Endodermal cell (in vitro differentiated cells): ENCODE data around the gene DLG5. TPM values are rescaled to one million over a fixed set of nuclear protein-coding genes. Genes with fewer than 3 reads are reported as not detected.
"Not testable (repeated sequence)": the region's sequence is repeated elsewhere in the genome, so short reads cannot be mapped to it uniquely, and the experiment has no call there.

Experiments
- DNase-seq: peaks from one replicate; pipeline ENCODE4 v3.0.0-alpha.2; 2017
- H3K27ac ChIP-seq: 2 replicates; pipeline ENCODE4 v1.5.1; 2013; ENCODE audit warnings: mild to moderate bottlenecking, low read depth, low read length, moderate library complexity
- H3K27me3 ChIP-seq: 2 replicates; pipeline ENCODE4 v1.6.1; 2013; ENCODE audit warnings: mild to moderate bottlenecking, low read length, moderate library complexity; ENCODE audit not compliant: insufficient read depth, control insufficient read depth, poor library complexity, severe bottlenecking
- H3K36me3 ChIP-seq: 2 replicates; pipeline ENCODE4 v1.7.0; 2013; ENCODE audit warnings: mild to moderate bottlenecking, low read length, moderate library complexity; ENCODE audit not compliant: control insufficient read depth, insufficient read depth
- H3K4me1 ChIP-seq: one replicate; pipeline ENCODE4 v1.7.0; 2013; ENCODE audit warnings: low read length; ENCODE audit not compliant: control insufficient read depth, insufficient read depth
- H3K4me3 ChIP-seq: 2 replicates; pipeline ENCODE4 v1.5.1; 2013; ENCODE audit warnings: mild to moderate bottlenecking, low read length, moderate library complexity
- H3K9ac ChIP-seq: 2 replicates; pipeline ENCODE4 v1.6.1; 2013; ENCODE audit warnings: mild to moderate bottlenecking, low read length, moderate library complexity; ENCODE audit not compliant: poor library complexity, severe bottlenecking; ENCODE audit errors: extremely low read depth
- H3K9me3 ChIP-seq: 2 replicates; pipeline ENCODE4 v1.6.1; 2013; ENCODE audit warnings: mild to moderate bottlenecking, low read length, moderate library complexity; ENCODE audit not compliant: control insufficient read depth
- H3K27ac Mint-ChIP-seq: 2 replicates; pipeline ENCODE4 v1.8.0; 2020; ENCODE audit warnings: mixed read lengths
- H3K27me3 Mint-ChIP-seq: 2 replicates; pipeline ENCODE4 v1.8.0; 2021; ENCODE audit warnings: mild to moderate bottlenecking, mixed read lengths; ENCODE audit not compliant: insufficient read depth
- H3K36me3 Mint-ChIP-seq: 2 replicates; pipeline ENCODE4 v1.8.0; 2020; ENCODE audit warnings: low read depth, mixed read lengths
- H3K4me1 Mint-ChIP-seq: 2 replicates; pipeline ENCODE4 v1.8.0; 2020; ENCODE audit warnings: mixed read lengths
- H3K4me3 Mint-ChIP-seq: 2 replicates; pipeline ENCODE4 v1.8.0; 2020; ENCODE audit warnings: mild to moderate bottlenecking, moderate library complexity, mixed read lengths
- H3K9me3 Mint-ChIP-seq: 2 replicates; pipeline ENCODE4 v1.8.0; 2020; ENCODE audit warnings: mild to moderate bottlenecking, mixed read lengths
- WGBS, 2 experiments: methylation state at CpG; one replicate each; pipeline versions ENCODE4 v1.1.5 to v1.1.7; 2013; ENCODE audit warnings: missing lambda C conversion rate in 2 of 2, mixed read lengths in 1 of 2; ENCODE audit not compliant: insufficient coverage in 1 of 2, insufficient read length in 1 of 2; 5-methylcytosine and 5-hydroxymethylcytosine counted together
- total RNA-seq, 2 donors: library from RNA; stranded (reverse); fragmentation: NEBNext Ultra II Directional in 1 of 2; extraction: Animal tissue kit (Norgen Biotek cat#: 25700) in 1 of 2; gene quantifications; 2 replicates in 1 of 2; 3 replicates in 1 of 2; pipeline ENCODE4 v1.2.1, GENCODE V29; 2021
- TF ChIP-seq, protein P1 (sequence below): fragments of 200-600 bp; sonication (generic); conservative IDR thresholded peaks from 2 replicates; pipeline ENCODE4 v1.5.0; 2021; ENCODE audit warnings: antibody characterized with exemption, mild to moderate bottlenecking

Gene DLG5
- total RNA-seq, 2 donors from 2014 or later: 79.4 to 83.4 TPM

DNA sequence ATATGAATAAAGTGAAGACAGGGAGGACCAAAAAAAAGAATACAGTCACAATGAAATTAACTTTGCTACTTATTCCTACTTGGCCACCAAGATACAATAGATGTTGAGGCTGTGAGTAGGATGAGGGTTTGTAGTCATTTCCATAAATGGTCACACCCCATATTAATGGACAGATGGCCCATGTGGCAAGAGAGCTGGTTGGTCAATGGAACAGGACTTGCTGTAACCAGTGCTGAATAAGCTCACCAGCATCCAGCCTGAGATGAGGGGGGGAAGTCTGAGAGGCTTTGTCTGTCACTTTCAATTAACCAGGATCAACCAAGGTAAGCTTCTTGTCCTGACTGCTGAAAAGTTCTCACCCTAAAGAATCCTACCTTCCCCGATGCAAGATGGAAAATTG is 158.5 kb downstream of the DLG5 start:
- WGBS, 2 experiments: 86% methylated on average over 1 of the region's 1 CpG; no CpG with 5 or more reads in 1 of the 2 experiments

DNA sequence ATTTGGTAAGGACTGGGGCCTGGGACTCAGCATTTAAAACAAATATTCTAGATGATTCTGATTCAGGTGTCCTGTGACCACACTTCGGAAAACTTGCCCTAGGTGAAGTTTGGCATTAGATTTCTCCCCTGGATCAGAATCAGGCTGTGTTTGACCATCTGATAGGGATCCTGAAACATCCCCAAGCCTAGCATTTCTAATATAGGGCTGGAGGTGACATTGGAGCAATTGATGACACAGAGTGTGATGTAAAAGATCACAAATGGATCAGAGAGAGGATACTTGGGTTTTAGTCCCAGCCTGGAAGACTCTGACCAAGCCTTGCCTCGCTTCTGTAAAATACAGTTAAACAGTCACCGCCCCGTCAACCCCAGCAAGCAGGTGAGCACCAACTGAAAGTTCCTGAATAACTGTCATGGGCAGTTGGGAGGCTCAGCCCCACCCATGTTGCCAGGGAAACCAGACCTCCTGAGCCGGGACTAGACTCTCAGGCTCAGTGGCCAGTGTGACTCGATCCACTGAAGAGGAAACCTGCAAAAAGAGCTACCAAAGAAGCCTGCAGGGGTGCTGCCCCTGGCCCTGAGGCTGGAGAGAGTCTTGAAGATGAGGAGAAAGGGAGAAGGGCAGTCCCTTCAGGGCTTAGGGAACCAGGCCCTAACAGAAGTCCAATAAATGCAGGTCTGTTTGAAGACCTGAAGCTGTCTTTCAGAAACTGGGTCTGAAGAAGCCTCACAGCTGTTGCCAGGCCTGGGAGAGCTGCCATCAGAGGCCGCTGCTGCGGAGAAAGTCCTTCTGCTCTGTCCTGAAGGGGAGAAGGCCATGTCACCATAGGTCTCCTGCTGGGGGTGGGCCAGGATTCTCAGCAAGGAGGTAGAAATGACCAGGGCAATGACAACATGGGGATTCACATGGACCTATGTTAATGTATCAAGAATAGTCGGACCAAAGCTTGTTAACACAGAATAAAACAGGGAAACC is 162.8 kb downstream of the DLG5 start:
- Histone ChIP-seq H3K27me3 (no peaks in the 10 kb centered on the region), H3K4me1 (peaks cover 8% of the 10 kb centered on the region), H3K36me3 (no peaks in the 10 kb centered on the region), H3K9me3 (no peaks in the 10 kb centered on the region), H3K9ac (no peak overlapping the region), H3K4me3 (no peak overlapping the region), H3K27ac (no peak overlapping the region)
- peak; percentile 65 for DNase-seq
- Mint-ChIP-seq H3K36me3 (no peaks in the 10 kb centered on the region), H3K4me3 (no peak overlapping the region), H3K9me3 (no peaks in the 10 kb centered on the region), H3K27ac (no peak overlapping the region), H3K4me1 (peaks cover 13% of the 10 kb centered on the region), H3K27me3 (no peaks in the 10 kb centered on the region)
- TF ChIP-seq, protein P1, sequence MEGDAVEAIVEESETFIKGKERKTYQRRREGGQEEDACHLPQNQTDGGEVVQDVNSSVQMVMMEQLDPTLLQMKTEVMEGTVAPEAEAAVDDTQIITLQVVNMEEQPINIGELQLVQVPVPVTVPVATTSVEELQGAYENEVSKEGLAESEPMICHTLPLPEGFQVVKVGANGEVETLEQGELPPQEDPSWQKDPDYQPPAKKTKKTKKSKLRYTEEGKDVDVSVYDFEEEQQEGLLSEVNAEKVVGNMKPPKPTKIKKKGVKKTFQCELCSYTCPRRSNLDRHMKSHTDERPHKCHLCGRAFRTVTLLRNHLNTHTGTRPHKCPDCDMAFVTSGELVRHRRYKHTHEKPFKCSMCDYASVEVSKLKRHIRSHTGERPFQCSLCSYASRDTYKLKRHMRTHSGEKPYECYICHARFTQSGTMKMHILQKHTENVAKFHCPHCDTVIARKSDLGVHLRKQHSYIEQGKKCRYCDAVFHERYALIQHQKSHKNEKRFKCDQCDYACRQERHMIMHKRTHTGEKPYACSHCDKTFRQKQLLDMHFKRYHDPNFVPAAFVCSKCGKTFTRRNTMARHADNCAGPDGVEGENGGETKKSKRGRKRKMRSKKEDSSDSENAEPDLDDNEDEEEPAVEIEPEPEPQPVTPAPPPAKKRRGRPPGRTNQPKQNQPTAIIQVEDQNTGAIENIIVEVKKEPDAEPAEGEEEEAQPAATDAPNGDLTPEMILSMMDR: peak; percentile 34
- WGBS, 2 experiments: 90 to 94% methylated on average over 7 to 9 of the region's 9 CpGs

More for the DNA sequence above, 158.5 kb downstream of the DLG5 start:
- H3K9me3 Mint-ChIP-seq: no peaks in the 10 kb centered on the region
- Histone ChIP-seq H3K9me3 (no peaks in the 10 kb centered on the region), H3K4me3 (no peak overlapping the region), H3K27ac (no peak overlapping the region), H3K9ac (no peak overlapping the region), H3K27me3 (no peaks in the 10 kb centered on the region), H3K36me3 (no peaks in the 10 kb centered on the region), H3K4me1 (peaks cover 8% of the 10 kb centered on the region)
- no peak for DNase-seq
- no peaks in the 10 kb centered on the region for H3K36me3 Mint-ChIP-seq
- peaks cover 13% of the 10 kb centered on the region for H3K4me1 Mint-ChIP-seq
- H3K27me3 Mint-ChIP-seq: no peaks in the 10 kb centered on the region
- TF ChIP-seq, protein P1: no peak
- no peak overlapping the region for H3K4me3 Mint-ChIP-seq
- no peak overlapping the region for H3K27ac Mint-ChIP-seq

DNA sequence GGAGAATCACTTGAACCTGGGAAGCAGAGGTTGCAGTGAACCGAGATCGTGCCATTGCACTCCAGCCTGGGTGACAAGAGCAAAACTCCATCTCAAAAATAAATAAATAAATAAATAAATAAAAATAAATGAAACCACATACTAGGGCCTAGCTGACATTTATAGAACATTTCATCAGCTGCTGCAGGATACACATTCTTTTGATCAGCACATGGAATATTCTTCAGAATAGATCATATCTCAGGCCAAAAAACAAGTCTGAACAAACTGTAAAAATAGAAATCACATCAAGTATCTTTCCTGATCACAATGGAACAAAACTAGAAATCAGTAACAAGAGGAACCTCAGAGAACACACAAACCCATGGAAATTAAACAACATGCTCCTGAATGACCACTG is 168.1 kb downstream of the DLG5 start:
- H3K36me3 ChIP-seq, H3K27ac Mint-ChIP-seq, H3K4me1 ChIP-seq, H3K4me3 Mint-ChIP-seq, H3K9me3 ChIP-seq, H3K4me1 Mint-ChIP-seq, H3K9ac ChIP-seq, H3K4me3 ChIP-seq, DNase-seq, H3K9me3 Mint-ChIP-seq, H3K36me3 Mint-ChIP-seq, H3K27me3 Mint-ChIP-seq, H3K27me3 ChIP-seq, H3K27ac ChIP-seq: not testable (repeated sequence)
- 100% methylated on average over 1 of the region's 2 CpGs; no CpG with 5 or more reads in 1 of the 2 experiments for WGBS, 2 experiments
